Brain microvascular endothelial cell (primary cell): Measurements from ENCODE around the gene DCC.

Experiments
- DNase-seq: peaks from one replicate; pipeline ENCODE4 v3.0.0-alpha.2; 2020
- H3K27ac ChIP-seq: fragments of 250-450 bp; sonication (Bioruptor Pico); 2 replicates; pipeline ENCODE4 v1.5.1; 2020; ENCODE audit warnings: mild to moderate bottlenecking, moderate library complexity
- H3K27me3 ChIP-seq: fragments of 250-450 bp; sonication (Bioruptor Pico); replicated peaks from 2 replicates; pipeline ENCODE4 v1.5.1; 2020; ENCODE audit warnings: mild to moderate bottlenecking
- H3K36me3 ChIP-seq: fragments of 250-450 bp; sonication (Bioruptor Pico); replicated peaks from 2 replicates; pipeline ENCODE4 v1.5.1; 2020; ENCODE audit warnings: mild to moderate bottlenecking
- H3K4me3 ChIP-seq: 2 replicates; pipeline ENCODE4 v1.5.1; 2011; ENCODE audit warnings: low read depth, mild to moderate bottlenecking, control low read depth, low read length, moderate library complexity
- CTCF ChIP-seq: IDR thresholded peaks from 2 replicates; pipeline ENCODE4 v1.5.1; 2011; ENCODE audit warnings: low read depth, mild to moderate bottlenecking, moderate library complexity, low read length, control low read depth, inconsistent platforms; ENCODE audit errors: missing control alignments
- in situ Hi-C: cut with HindIII; loops from 2 replicates; pipeline ENCODE4 v1.10.0; 2017; ENCODE audit warnings: low sequenced_read_pairs, low pct_ligation_motif_present

DCC gene

GRCh38 chr18:52829876-52830405 is 489.9 kb downstream of the DCC start:
- in situ Hi-C loops: no loop called here

GRCh38 chr18:52844323-52844722 is 504.3 kb downstream of the DCC start:
- no peak for DNase-seq
- in situ Hi-C loops: no loop called here

More at GRCh38 chr18:52829876-52830405, 489.9 kb downstream of the DCC start:
- no peaks in the 10 kb centered on the region for H3K27me3 ChIP-seq
- no peak for DNase-seq
- H3K27ac ChIP-seq: no peak overlapping the region
- H3K4me3 ChIP-seq: no peak overlapping the region
- H3K36me3 ChIP-seq: no peaks in the 10 kb centered on the region
- TF ChIP-seq CTCF: no peak

GRCh38 chr18:52845036-52845435 is 505.0 kb downstream of the DCC start:
- no peak for TF ChIP-seq CTCF
- no peaks in the 10 kb centered on the region for H3K27me3 ChIP-seq
- in situ Hi-C loops: no loop called here
- no peaks in the 10 kb centered on the region for H3K36me3 ChIP-seq
- no peak for DNase-seq
- H3K27ac ChIP-seq: no peak overlapping the region
- H3K4me3 ChIP-seq: no peak overlapping the region

More at GRCh38 chr18:52844323-52844722, 504.3 kb downstream of the DCC start:
- Histone ChIP-seq H3K4me3 (no peak overlapping the region), H3K27ac (no peak overlapping the region), H3K27me3 (no peaks in the 10 kb centered on the region), H3K36me3 (no peaks in the 10 kb centered on the region)
- no peak for TF ChIP-seq CTCF

DNA sequence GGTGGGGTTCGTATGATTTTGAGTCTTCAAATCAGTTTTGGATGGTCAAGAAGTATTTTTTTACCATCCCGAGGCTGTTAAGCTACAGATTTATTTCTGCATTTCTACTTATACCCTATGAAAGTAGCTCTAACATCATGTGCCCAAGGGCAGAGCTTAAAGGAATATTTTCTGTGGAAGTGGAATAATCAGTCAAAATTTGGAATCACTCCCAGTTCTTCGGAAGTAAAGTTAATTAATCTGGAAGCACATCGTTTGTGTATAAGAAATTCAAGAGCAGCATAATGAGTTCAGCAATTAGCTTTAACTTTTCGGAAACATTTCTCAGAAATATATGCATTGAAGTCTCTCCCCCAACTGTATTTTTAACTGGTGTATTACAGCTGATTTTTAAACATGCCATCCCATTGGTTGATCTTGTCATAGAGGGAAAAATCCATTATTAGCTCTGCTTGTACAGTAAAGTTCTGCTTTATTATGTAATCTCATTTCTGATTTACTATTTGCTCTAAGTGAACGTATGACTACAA is 510.1 kb downstream of the DCC start:
- no peak for DNase-seq
- H3K27ac ChIP-seq: no peak overlapping the region
- H3K27me3 ChIP-seq: no peaks in the 10 kb centered on the region
- no peaks in the 10 kb centered on the region for H3K36me3 ChIP-seq
- TF ChIP-seq CTCF: no peak
- in situ Hi-C loops: no loop called here
- H3K4me3 ChIP-seq: no peak overlapping the region

DNA sequence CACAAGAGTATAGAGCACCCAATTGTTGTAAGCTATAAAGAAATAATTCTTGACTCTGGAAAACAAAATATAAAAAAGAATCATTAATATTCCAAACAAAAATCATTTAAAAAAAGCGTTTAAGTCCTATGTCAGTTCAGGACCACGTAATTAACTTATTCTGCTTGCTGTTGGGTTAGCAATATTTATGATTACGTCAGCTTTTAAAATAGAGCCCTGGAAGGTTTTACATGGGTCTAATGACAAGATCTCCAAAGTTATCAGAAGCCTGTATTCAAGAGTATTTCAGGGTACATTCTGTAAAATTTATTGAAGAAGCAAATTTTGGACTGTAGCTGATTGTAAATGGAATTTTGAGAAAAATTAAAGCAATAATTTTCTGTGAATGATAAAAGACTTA is 521.6 kb downstream of the DCC start:
- in situ Hi-C loops: no loop called here
- no peak overlapping the region for H3K4me3 ChIP-seq
- H3K27ac ChIP-seq: no peak overlapping the region
- no peak for DNase-seq
- no peaks in the 10 kb centered on the region for H3K36me3 ChIP-seq
- no peak for TF ChIP-seq CTCF
- H3K27me3 ChIP-seq: no peaks in the 10 kb centered on the region
